Measurements from ENCODE around the gene TRABD2B.

TRABD2B gene

DNA sequence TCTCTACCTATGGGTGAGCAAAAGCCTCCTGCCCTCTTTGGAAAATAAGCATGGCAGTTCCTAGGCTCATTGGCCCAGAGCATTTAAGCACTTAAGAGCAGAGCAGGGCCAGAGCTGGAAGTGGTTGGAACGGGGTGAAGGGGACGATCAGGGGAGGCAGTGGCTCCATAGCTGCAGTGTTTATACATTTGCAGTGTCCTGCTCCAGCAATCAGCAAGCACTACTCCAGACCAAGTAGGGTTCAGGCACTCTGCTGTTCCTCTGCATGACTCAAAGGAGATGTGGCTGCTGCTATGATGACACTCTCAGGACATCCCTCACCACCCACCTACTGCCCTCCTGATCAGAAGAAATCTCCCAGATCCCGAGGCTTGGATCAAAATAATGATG lies 55.0 kb downstream of the TRABD2B start:
- FAIRE-seq, result no peak
- no peak for DNase-seq (ENCODE audit: insufficient read length, low spot score)
- TF ChIP-seq, protein P1, sequence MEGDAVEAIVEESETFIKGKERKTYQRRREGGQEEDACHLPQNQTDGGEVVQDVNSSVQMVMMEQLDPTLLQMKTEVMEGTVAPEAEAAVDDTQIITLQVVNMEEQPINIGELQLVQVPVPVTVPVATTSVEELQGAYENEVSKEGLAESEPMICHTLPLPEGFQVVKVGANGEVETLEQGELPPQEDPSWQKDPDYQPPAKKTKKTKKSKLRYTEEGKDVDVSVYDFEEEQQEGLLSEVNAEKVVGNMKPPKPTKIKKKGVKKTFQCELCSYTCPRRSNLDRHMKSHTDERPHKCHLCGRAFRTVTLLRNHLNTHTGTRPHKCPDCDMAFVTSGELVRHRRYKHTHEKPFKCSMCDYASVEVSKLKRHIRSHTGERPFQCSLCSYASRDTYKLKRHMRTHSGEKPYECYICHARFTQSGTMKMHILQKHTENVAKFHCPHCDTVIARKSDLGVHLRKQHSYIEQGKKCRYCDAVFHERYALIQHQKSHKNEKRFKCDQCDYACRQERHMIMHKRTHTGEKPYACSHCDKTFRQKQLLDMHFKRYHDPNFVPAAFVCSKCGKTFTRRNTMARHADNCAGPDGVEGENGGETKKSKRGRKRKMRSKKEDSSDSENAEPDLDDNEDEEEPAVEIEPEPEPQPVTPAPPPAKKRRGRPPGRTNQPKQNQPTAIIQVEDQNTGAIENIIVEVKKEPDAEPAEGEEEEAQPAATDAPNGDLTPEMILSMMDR (IDR thresholded peaks at IDR 0.05; ENCODE audit: insufficient read depth, missing control alignments), result no peak

DNA sequence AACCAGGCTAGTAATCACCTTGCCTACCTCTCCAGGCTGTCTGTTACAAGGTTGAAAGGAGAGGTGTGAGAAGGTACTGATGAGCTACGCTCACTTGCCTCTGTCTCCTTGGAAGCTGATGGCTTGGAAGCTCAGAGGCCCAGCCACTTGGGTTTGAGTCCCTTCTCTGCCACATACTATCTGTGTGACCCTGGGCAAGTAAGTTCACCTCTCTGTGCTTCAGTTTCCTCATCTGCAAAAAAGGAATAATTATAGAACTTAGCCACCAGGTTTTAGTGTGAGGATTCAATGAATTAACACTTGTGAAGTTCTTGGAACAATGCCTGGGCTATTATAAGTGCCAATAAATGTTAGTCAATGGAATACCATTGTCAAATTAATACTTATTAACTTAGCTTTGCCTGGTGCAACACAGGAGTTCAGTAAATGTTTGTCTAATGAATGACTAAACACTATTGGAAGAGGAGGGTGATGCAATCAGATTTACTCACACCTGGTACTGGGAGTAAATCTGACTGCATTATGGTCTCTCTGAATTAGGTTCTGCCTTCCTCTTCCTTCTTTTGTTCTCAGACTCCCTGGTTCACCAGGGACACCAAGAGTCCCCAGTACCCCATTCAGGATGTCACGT lies 55.5 kb downstream of the TRABD2B start:
- TF ChIP-seq, protein P1 (IDR thresholded peaks at IDR 0.05; ENCODE audit: insufficient read depth, missing control alignments), result no peak
- DNase-seq (ENCODE audit: insufficient read length, low spot score) (no peak), FAIRE-seq (no peak)

DNA sequence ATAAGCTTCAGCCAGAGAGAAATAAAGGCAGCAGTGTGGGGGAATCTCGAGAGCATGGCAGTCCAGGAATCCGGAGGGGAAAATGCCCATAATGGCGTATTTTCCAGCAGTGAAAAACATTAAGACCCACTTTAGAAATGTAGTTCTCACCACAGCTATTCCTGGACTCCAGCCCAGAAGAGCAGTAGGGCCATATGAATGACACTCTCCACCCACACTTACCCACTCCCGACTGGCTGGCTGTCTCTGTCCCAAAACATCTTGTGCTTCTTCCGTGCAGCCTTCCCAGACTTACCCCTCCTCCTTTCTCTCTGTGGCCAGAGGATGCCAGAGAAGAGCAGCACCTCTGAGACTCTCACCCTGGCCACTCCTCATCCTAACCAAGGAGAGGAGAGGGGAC lies 56.4 kb downstream of the TRABD2B start:
- TF ChIP-seq, protein P1 (IDR thresholded peaks at IDR 0.05; ENCODE audit: insufficient read depth, missing control alignments), result no peak
- DNase-seq (ENCODE audit: insufficient read length, low spot score) (no peak), FAIRE-seq (no peak)

DNA sequence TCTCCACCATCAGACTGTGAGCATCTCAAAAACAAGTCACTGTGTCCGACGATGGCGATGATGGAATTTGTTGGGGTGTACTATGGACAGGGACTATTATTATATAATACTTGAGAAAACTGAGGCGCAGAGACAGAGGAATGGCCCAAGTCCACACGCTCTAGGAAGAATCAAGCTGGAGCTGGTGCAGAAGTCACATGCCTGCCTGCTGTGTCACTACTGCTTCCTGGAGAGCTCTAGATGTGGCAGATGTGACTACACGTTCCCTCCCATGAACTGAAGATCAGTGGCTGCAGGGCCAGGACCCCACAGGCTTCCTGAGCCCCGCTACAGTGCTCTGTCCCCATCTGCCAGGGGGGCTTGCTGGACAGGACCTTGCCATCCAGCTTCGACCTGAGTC lies 56.9 kb downstream of the TRABD2B start:
- DNase-seq (ENCODE audit: insufficient read length, low spot score) (no peak), FAIRE-seq (no peak)
- TF ChIP-seq, protein P1 (IDR thresholded peaks at IDR 0.05; ENCODE audit: insufficient read depth, missing control alignments), result no peak

DNA sequence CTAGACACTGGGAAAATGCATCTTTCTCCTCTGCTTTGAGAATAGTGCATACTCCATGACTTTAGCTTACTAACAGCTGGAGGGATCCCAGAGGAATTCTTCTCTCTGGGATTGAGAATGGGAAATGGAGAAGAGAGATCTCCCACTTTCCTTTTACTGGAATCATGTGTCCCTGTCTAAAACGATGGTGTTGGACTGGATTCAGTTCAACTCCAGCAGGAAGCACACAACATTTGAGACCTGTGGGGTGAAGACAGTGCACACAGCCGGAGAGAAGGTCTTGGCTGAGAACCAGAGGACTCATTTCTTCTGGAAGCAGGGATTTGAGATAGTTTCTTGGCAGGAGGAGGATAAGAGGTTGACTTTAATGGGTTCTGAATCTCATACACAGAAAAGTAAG lies 58.7 kb downstream of the TRABD2B start:
- DNase-seq (ENCODE audit: insufficient read length, low spot score), result no peak
- TF ChIP-seq, protein P1 (IDR thresholded peaks at IDR 0.05; ENCODE audit: insufficient read depth, missing control alignments), result no peak
- FAIRE-seq, result no peak

DNA sequence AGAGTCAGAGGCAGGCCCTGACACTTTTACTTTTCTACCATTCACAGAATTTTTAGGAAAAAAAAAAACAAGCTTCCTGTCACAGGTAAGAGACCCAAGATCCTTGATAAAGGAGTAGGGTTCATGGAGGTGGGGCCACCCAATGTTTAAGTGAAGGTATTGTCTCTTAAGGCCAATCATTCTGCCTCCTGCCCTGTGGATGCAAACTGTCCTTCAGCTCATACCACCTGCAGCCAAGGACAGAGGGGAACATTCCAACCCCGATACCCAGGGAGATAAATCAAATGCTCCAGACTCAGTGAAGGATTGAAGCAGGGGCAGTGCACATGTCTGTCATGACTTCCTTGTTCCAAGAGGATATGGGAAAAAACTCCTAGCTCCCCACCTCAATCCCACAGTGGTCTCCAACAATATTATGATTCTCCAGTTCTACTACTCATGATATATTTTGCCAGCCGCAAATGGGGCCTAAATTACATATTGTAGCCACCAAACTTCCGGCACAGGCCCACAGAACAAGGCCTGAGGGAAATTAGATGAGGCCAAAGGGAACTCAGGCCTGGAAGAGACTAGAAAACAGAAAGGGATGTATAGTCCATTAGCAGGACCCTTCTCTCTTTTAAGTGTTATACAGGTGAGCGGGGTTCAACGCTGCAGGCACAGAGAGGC lies 59.5 kb downstream of the TRABD2B start:
- TF ChIP-seq, protein P1 (IDR thresholded peaks at IDR 0.05; ENCODE audit: insufficient read depth, missing control alignments), result no peak
- FAIRE-seq, result no peak
- no peak for DNase-seq (ENCODE audit: insufficient read length, low spot score)

DNA sequence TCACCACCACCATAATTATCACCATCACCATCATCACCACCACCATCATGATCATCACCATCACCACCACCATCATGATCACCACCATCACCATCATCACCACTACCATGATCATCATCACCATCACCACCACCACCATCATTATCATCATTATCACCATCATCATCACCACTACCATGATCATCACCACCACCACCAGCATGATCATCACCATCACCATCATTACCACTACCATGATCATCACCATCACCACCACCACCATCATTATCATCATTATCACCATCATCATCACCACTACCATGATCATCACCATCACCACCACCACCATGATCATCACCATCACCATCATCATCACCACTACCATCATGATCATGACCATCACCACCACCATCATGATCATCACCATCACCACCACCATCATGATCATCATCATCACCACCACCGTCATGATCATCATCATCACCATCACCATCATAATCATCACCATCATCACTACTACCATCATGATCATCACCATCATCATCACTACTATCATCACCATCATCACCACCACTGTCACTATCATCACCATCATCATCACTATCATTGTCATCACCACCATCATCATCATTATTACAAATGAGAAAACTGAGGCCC lies 60.2 kb downstream of the TRABD2B start:
- TF ChIP-seq, protein P1 (IDR thresholded peaks at IDR 0.05; ENCODE audit: insufficient read depth, missing control alignments), result no peak
- no peak for FAIRE-seq
- no peak for DNase-seq (ENCODE audit: insufficient read length, low spot score)

All from D721Med (cell line).